SIG-M5 treated with dmso at 0.1 percent for 504 hours (cell line): Measurements from ENCODE around the gene DCHS2.
"Not testable (repeated sequence)": the region's sequence is repeated elsewhere in the genome, so short reads cannot be mapped to it uniquely, and the experiment has no call there.

Experiments
- DNase-seq: peaks from one replicate; lab custom pipeline; 2025; ENCODE audit not compliant: unreplicated experiment; lab: John Stamatoyannopoulos, UW

DCHS2 gene

DNA sequence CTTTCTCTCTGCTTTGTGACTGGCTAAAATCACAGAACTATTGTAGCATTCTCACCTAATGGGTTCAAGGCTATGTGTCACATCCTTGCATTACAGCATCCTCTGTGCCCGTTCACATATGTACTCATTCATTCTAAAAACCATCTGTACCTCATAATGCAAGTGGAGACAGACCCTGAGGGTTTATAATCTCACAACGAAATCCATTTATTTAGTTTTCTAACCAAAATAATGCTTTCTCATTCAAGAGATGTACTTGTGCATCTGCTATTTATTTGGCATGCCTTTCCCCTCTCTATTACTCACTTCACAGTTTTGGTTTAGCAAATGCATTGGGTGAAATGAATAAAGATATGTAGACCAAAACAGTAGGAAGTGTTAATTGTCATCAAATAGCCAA lies 261.5 kb downstream of the DCHS2 start:
- no peak for DNase-seq

DNA sequence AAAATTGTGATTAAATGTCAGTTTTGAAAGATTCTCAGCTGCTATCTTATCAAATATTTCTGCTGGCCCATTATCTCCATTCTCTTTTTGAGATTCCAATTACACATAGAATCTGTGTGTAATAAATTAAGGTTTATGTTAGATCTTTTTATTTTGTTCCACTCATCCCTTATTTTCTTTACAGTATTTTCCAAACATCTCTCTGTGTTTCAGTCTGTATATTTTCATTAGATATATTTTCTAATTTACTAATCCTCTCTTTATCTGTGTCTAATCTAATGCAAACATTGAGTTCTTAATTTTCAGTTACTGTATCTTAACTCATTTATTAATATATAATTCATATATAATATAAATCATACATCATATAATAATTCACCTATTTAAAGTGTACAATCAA lies 268.7 kb downstream of the DCHS2 start:
- no peak for DNase-seq

DNA sequence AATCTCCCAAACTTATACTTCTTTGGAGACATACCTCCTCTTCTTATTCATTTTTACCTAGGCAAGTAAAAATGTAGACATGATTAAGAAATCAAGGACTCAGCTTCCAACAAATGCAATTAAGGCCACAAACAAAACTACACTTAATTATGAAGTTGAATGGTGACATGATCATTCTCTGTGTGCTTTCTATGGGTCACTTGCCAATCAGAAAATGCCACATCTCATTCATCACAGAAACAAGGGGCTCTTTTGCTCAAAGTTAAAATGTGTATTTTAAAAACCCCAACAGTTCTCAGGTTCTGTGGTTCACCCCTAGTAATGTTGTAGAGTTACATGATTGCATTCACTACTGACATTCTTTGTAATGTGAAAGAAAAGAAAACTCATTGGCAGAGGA lies 273.5 kb downstream of the DCHS2 start:
- DNase-seq, result no peak

DNA sequence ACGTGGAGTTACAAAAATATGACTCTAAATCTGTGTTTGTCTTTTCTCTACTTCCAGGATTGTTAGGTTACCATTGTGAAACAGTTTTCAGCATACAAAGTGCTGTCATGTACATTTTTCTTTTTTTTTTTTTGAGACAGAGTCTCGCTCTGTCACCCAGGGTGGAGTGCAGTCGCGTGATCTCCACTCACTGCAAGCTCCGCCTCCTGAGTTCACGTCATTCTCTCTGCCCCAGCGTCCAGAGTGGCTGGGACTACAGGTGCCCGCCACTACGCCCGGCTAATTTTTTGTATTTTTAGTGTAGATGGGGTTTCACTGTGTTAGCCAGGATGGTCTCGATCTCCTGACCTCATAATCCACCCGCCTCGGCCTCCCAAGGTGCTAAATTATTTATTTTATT lies 274.2 kb downstream of the DCHS2 start:
- not testable (repeated sequence) for DNase-seq

DNA sequence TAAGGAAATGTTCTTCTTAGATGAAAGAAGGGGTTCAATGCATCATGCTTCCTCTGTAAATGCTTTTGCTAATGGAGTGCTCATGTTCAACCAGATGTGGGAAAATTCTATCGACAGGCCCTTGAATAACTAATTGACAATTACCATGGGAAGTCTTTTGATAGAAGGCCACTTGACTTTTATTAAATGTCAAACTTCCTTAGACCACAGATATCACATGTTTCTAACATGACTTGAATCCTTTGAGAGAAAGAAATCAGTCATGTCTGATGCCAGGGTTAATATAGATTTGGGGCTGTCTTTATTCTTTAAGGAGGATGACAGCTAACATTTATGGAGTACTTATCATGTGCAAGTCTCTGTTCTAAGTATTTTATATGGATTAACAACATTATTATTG lies 280.1 kb downstream of the DCHS2 start:
- no peak for DNase-seq

DNA sequence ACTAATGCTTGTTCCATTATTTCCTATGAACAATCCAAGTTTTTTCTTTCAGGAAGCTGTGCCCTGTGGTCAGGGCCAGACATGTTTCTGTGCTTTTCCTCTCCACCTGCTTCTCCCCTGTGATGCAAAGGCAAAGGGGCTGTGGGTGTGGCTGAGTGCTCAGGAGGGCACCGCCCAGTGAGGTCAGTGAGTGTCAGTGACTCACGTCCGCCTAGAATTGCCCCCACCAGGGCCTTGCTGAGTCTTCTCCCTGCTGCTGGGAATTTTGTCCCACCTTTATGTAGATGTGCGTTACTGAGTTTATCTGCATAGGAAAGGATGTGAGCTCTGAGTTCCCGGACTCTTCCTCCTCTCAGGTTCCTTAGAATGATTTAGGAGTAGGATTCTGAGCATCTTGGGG lies 283.2 kb downstream of the DCHS2 start:
- no peak for DNase-seq

DNA sequence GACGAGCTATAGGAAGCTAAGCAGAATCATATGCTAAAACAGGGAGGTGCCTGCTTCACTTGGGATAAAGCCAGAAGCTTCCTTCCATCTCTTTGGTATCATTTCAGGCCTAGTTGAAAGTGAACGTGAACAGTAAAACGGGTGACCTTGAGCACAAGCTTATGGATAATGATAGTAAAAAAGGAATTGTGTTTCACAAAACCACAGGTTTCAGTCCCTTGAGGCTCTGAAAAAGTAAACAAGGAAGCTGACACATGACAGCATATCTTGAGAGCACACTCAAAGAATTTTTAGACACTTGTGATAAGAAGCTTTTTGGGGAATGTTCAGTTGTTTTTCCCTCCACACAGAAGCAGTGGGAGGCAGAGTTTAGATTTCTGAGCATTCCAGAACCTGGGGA lies 286.1 kb downstream of the DCHS2 start:
- no peak for DNase-seq

DNA sequence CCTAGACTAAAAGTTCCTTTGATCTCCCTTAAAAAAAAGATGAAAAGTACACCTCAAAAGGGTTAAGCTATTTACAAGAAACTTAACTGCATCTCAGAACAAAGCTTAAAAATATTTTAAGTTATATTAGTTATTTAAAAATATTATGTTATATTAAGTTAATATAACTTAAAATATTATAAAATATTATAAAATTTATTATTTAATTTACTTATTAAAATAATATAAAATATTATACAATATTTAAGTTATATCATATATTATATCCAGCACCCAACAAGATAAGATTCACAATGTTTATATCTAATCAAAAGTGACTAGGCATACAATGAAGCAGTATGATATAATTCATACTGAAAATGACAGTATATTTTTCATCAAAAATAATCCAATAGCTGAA lies 296.9 kb downstream of the DCHS2 start:
- DNase-seq, result no peak

DNA sequence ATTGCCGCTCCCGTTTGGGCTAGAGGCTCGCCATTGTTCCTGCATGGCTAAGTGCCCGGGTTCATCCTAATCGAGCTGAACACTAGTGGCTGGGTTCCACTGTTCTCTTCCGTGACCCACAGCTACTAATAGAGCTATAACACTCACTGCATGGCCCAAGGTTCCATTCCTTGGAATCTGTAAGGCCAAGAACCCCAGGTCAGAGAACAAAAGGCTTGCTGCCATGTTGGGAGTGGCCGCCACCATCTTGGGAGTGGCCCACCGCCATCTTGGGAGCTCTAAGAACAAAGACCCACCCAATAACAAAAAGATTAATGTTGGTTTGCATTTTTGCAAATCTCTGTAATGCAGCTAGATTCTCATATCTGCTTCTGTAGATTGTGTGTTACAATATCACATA lies 299.0 kb downstream of the DCHS2 start:
- DNase-seq, result no peak

DNA sequence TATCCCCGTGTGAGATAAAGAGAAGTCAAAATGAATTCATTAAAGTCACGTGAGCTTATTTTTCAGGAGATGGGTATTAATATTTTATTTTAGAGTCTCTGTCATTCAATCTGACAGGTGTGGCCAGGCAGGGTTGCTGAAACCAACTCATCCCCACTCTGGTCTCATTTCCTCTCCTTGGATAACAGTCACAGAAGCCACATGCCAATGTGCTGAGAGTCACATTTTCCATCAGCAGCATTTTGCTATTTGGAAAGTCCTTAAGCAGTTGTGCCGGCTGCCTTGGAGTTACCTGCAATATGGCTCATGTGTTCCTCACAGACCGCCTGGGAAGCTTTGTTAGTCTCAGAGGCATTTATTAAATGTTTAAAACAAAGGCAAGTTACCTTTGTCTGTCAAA lies 302.3 kb downstream of the DCHS2 start:
- DNase-seq, result no peak

DNA sequence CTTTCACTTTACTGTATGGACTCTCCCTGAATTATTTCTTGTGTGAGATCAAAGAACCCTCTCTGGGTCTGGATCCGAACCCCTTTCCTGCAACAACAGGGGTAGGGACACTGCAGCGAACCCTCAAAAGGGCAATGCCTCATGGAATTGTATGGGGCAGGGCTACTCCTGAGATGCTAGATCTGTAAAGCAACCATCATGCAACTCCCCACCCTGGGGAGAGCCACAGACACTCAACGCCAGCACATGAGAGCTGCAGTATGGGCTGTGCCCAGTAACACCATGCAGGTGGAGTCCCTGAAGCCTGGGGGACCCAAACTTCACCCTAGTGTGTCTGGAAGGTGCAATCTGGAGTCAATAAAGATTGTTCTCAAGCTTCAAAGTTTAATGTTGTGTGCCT lies 304.7 kb downstream of the DCHS2 start:
- no peak for DNase-seq

DNA sequence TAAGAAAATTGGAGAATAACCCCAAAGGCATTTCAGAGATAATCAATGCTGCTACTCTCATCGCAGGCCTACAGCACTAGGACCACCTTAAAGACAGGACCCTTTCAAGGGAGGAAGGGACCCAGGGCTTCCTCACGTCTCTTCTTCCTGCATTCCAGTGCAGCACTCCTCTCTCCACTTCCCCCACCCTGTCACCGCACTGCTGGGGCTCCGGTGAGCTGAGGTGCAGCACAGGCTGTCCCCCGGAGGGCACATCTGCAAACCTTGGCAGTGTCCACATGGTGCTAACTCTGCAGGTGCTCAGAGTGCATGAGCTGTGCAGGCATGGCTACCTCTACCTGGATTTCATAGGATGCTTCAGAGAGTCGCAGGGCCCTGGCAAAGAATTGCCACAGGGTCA lies 305.6 kb downstream of the DCHS2 start:
- no peak for DNase-seq

DNA sequence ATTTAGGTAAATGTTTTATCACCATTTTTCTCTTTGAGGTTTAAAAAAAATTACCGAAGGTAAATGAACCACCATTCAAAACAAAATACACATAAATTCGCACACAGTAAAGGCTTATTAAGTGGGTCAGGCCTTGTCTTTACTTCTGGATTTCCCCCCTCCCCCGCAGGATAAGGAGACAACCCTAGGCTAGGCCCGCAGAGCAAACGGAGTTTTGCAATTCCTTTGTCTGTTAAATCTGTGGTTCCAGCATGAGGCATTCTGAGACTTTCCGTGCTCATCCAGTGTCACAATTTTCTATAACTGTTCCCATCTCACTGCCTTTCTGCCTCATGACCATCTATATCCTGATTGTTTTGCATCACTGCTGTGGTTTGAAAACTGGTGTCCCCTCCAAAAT lies 307.4 kb downstream of the DCHS2 start:
- no peak for DNase-seq

DNA sequence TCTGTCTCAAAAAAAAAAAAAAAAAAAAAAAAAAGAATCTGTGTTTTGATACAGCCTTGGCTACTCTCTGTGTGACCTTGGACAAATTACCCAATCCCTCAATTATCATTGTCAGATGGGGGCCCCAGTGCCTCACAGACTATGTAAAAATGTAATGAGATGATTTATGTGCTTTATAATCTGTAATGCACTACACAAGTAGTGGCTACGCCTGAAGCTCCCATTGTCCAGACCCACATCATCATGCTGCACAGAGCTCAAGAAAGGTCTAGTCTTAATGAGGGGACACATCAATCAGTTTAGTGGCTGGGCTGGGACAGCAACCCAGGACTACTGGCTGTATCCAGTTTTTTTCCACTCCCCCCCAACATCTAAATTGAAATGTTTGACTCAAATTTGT lies 308.3 kb downstream of the DCHS2 start:
- DNase-seq, result no peak
